ENCODE measurements around the gene RPL3.

RPL3 gene

GRCh38 chr22:39265143-39265886, 54.1 kb downstream of the RPL3 start:
- H3K27me3 ChIP-seq (ENCODE audit: control insufficient read depth, insufficient read depth, low read length): no peaks in the 10 kb centered on the region
- H3K36me3 ChIP-seq (ENCODE audit: control insufficient read depth, insufficient read depth, low read length): no peaks in the 10 kb centered on the region
- H3K4me1 ChIP-seq (ENCODE audit: control insufficient read depth, insufficient read depth, low read length): no peaks in the 10 kb centered on the region
- no peak overlapping the region for H3K9ac ChIP-seq (ENCODE audit: low read depth, low read length)
- no peak overlapping the region for H3K27ac ChIP-seq (ENCODE audit: low read depth, low read length)
- H3K9me3 ChIP-seq (ENCODE audit: control insufficient read depth, insufficient read depth, low read length): no peaks in the 10 kb centered on the region
- no peak overlapping the region for H3K4me3 ChIP-seq (ENCODE audit: low read depth, low read length)

GRCh38 chr22:39264349-39265038, 54.9 kb downstream of the RPL3 start:
- no peak overlapping the region for H3K27ac ChIP-seq (ENCODE audit: low read depth, low read length)
- no peaks in the 10 kb centered on the region for H3K9me3 ChIP-seq (ENCODE audit: control insufficient read depth, insufficient read depth, low read length)
- H3K4me3 ChIP-seq (ENCODE audit: low read depth, low read length): no peak overlapping the region
- no peak overlapping the region for H3K9ac ChIP-seq (ENCODE audit: low read depth, low read length)
- H3K36me3 ChIP-seq (ENCODE audit: control insufficient read depth, insufficient read depth, low read length): no peaks in the 10 kb centered on the region
- no peaks in the 10 kb centered on the region for H3K27me3 ChIP-seq (ENCODE audit: control insufficient read depth, insufficient read depth, low read length)
- no peaks in the 10 kb centered on the region for H3K4me1 ChIP-seq (ENCODE audit: control insufficient read depth, insufficient read depth, low read length)

GRCh38 chr22:39263626-39264348, 55.6 kb downstream of the RPL3 start:
- Histone ChIP-seq H3K4me1 (ENCODE audit: control insufficient read depth, insufficient read depth, low read length) (no peaks in the 10 kb centered on the region), H3K9me3 (ENCODE audit: control insufficient read depth, insufficient read depth, low read length) (no peaks in the 10 kb centered on the region), H3K27ac (ENCODE audit: low read depth, low read length) (no peak overlapping the region), H3K4me3 (ENCODE audit: low read depth, low read length) (no peak overlapping the region), H3K27me3 (ENCODE audit: control insufficient read depth, insufficient read depth, low read length) (no peaks in the 10 kb centered on the region), H3K36me3 (ENCODE audit: control insufficient read depth, insufficient read depth, low read length) (no peaks in the 10 kb centered on the region), H3K9ac (ENCODE audit: low read depth, low read length) (no peak overlapping the region)

All from HUES48 (cell line).